ENCODE data around the gene BAD.

BAD gene

DNA sequence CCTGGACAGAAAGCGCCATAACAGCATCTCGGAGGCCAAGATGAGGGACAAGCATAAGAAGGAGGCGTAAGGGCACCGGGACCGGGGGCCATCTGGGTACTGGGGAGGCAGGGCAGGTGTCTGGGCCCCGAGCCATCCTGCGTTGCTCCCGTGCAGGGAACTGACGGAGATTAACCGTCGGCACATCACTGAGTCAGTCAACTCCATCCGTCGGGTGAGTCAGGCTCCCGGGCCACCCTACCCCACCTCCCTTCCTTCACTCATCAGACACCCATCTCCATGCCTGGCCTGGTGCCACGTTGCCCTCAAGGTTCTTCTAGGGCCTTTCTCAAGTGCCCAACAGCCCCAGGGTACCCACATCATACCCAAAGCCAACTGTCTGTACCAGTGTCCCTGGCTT, 18.1 kb downstream of the BAD start:
- DNase-seq, result no peak
- no peaks in the 10 kb centered on the region for H3K27me3 ChIP-seq
- intact Hi-C loops (cut with DNase I; ENCODE audit: low total_unique reads), result loop anchor here (5.0 kb wide), 1 partner anchor 59 kb away; the partner anchor contains the start of gene FERMT3
- peaks cover 17 to 60% (median 47%) of the 10 kb centered on the region in 3 donors for H3K36me3 ChIP-seq
- no peak overlapping the region for H3K4me3 ChIP-seq
- H3K4me1 ChIP-seq, result peaks cover 6 to 23% (median 13%) of the 10 kb centered on the region in 4 donors
- H3K9me3 ChIP-seq, result no peaks in the 10 kb centered on the region
- H3K27ac ChIP-seq, result no peak overlapping the region
- TF ChIP-seq CTCF (IDR thresholded peaks at IDR 0.05), result no peak

- intact Hi-C loops (cut with DNase I; ENCODE audit: low total_unique reads), result loop anchor here (5.0 kb wide), 1 partner anchor 58 kb away; the partner anchor contains the start of gene FERMT3
- TF ChIP-seq CTCF (IDR thresholded peaks at IDR 0.05), result no peak
- Histone ChIP-seq H3K4me1 (peaks cover 6 to 23% (median 13%) of the 10 kb centered on the region in 4 donors), H3K9me3 (no peaks in the 10 kb centered on the region), H3K27ac (no peak overlapping the region), H3K27me3 (no peaks in the 10 kb centered on the region), H3K4me3 (no peak overlapping the region), H3K36me3 (peaks cover 17 to 67% (median 47%) of the 10 kb centered on the region in 3 donors)
- no peak for DNase-seq
These were observed 19.0 kb downstream of the BAD start for GRCh38 chr11:64265176-64266160.

- Histone ChIP-seq H3K9me3 (no peaks in the 10 kb centered on the region), H3K27me3 (no peaks in the 10 kb centered on the region), H3K4me1 (peaks cover 6 to 23% (median 13%) of the 10 kb centered on the region in 4 donors), H3K27ac (no peak overlapping the region), H3K36me3 (peaks cover 24 to 78% (median 55%) of the 10 kb centered on the region in 3 donors), H3K4me3 (no peak overlapping the region)
- DNase-seq, result no peak
- intact Hi-C loops (cut with DNase I; ENCODE audit: low total_unique reads), result no loop called here
- no peak for TF ChIP-seq CTCF (IDR thresholded peaks at IDR 0.05)
These were observed 20.1 kb downstream of the BAD start for GRCh38 chr11:64264371-64264852.

DNA sequence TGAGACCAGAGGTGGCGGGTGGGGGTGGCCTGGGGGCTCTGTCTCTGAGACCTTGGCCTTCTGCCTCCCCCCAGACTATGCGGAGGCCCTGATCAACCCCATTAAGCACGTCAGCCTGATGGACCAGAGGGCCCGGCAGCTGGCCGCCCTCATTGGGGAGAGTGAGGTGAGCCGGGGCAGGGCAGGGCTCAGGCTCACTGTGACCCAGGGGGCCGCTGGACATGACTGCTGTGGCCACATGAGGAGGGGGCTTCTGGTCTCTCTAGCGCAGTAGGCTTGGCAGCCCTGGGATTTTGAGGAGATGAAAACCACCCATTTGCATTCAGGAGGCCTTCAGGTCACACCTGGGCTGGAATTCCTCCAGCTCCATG, 20.5 kb downstream of the BAD start:
- H3K4me3 ChIP-seq, result no peak overlapping the region
- peaks cover 24 to 83% (median 60%) of the 10 kb centered on the region in 3 donors for H3K36me3 ChIP-seq
- H3K27me3 ChIP-seq, result no peaks in the 10 kb centered on the region
- H3K27ac ChIP-seq, result no peak overlapping the region
- TF ChIP-seq CTCF (IDR thresholded peaks at IDR 0.05), result no peak
- H3K4me1 ChIP-seq, result peaks cover 6 to 19% (median 13%) of the 10 kb centered on the region in 4 donors
- DNase-seq, result no peak
- intact Hi-C loops (cut with DNase I; ENCODE audit: low total_unique reads), result no loop called here
- no peaks in the 10 kb centered on the region for H3K9me3 ChIP-seq

DNA sequence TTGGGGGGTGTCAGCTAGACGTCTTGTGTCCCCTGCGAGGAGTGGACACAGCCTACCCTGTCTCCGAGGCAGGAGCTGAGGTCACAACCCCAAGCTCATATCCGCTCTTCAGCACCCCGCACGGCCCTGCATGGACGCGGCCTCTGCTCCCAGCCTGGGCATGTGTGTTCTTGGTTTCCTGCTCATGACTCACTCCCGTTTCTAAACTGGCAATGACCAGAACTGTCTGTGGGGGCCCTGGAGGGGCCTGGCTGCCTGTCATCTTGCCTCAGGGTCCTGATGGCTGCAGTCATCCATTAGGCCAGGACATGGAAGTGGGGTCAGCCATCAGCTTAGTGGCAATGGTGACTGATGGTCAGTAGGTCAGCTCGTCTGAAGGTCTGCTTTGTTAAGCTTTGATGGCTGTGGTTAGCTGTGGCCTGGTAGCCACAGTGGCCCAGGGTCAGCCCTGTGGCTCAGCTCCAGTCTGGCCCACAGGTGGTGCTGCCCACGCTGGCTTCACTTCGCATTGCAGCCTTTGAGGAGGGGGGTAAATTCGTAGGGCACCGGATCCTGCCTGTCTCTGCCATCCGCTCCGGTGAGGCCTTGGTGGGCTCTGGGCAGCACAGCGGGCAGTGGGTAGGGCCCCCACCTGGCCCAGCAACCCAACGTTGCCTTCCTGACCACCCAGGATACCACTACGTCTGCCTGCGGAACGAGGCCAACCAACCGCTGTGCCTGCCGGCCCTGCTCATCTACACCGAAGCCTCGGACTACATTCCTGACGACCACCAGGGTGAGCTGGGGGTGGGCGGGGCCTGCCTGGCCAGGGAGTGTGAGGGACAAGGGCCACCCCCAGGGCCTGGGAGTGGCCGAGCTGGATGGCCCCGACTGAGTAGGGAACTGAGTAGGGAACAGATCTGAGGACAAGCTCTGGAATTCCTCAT, 21.2 kb downstream of the BAD start:
- intact Hi-C loops (cut with DNase I; ENCODE audit: low total_unique reads), result no loop called here
- H3K4me1 ChIP-seq, result peaks cover 2 to 12% (median 7%) of the 10 kb centered on the region in 4 donors
- no peak for TF ChIP-seq CTCF (IDR thresholded peaks at IDR 0.05)
- no peak for DNase-seq
- H3K4me3 ChIP-seq, result no peak overlapping the region
- no peaks in the 10 kb centered on the region for H3K27me3 ChIP-seq
- peaks cover 24 to 89% (median 66%) of the 10 kb centered on the region in 3 donors for H3K36me3 ChIP-seq
- H3K9me3 ChIP-seq, result no peaks in the 10 kb centered on the region
- H3K27ac ChIP-seq, result no peak overlapping the region

All from tibial artery (tissue), 4 donors.